Mammary epithelial cell (primary cell): ENCODE data around the gene LRP5.

Experiments
- CTCF ChIP-seq, 2 donors: IDR thresholded peaks in 1 of 2; conservative IDR thresholded peaks in 1 of 2; 2 replicates each; pipeline ENCODE4 v1.5.1; 2011 to 2012; ENCODE audit warnings: inconsistent platforms in 2 of 2, low read length in 2 of 2, mild to moderate bottlenecking in 2 of 2, control low read depth in 1 of 2, low read depth in 1 of 2; ENCODE audit not compliant: insufficient read depth in 1 of 2; ENCODE audit errors: extremely low read depth in 1 of 2
- EZH2 ChIP-seq: IDR thresholded peaks from 2 replicates; pipeline ENCODE4 v1.6.1; 2012; ENCODE audit warnings: low read length, inconsistent platforms, borderline replicate concordance

GRCh38 chr11:68309621-68310185 lies 2.7 kb upstream of the LRP5 start:
- no peak for TF ChIP-seq CTCF (conservative IDR thresholded peaks at IDR 0.05 in 1 of 2, IDR thresholded peaks at IDR 0.05 in 1 of 2; ENCODE audit: extremely low read depth in 1 of 2, insufficient read depth in 1 of 2, low read depth in 1 of 2, low read length in 2 of 2)
- no peak for TF ChIP-seq EZH2
